Colon (tissue), 2 donors: ENCODE data around the gene MRC2.
"Not testable (repeated sequence)": the region's sequence is repeated elsewhere in the genome, so short reads cannot be mapped to it uniquely, and the experiment has no call there.

ENCODE experiments used
- FAIRE-seq: peaks from 2 replicates; lab custom pipeline; 2012; peaks lifted over from hg19 to GRCh38; lab: Jason Lieb, UNC
- donor health status: control.
- donor health status: control.

Gene MRC2

GRCh38 chr17:62627219-62627903 lies at the start of gene MRC2:
MRC2 (plus strand) TSS chr17:62627670; CDS start chr17:62627803, 133 bp downstream.
- FAIRE-seq = no peak

- FAIRE-seq = no peak
These were observed 48.5 kb upstream of the MRC2 start for GRCh38 chr17:62578757-62579487.

DNA sequence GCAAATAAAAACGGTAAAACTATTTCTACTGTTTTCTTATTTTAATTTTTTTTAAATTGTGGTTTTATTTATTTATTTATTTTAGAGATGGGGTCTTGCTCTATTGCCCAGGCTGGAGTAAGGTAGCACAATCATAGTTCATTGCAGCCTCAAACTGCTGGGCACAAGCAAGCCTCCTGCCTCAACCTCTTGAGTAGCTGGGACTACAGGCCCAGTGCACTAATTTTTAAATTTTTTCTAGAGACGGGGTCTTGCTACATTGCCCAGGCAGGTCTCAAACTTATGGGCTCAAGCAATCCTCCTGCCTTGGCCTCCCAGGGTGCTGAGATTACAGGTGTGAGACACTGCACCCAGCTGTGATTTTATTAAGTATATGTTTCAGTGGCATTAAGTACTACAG lies 46.5 kb upstream of the MRC2 start:
- no peak for FAIRE-seq

GRCh38 chr17:62581764-62582163 lies 45.7 kb upstream of the MRC2 start:
- FAIRE-seq = no peak

DNA sequence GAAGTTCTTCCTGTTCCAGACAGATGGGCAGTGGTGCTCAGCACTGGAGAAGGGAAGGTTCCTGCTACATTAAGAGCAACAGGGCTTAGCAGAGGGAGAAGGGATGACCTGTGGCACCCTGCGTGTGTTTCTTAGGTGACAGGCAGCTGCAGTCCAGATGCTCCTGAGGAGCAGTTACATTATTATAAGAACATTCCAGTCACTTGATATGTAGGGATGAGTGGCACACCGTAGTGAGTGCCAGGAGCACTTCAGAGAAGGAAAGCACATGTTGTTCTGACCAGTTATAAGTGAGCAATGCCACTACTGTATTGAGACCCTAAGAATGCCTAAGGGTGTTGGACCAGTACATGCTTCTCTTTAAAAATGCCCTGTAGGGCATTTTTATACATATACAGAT lies 39.9 kb upstream of the MRC2 start:
- no peak for FAIRE-seq

DNA sequence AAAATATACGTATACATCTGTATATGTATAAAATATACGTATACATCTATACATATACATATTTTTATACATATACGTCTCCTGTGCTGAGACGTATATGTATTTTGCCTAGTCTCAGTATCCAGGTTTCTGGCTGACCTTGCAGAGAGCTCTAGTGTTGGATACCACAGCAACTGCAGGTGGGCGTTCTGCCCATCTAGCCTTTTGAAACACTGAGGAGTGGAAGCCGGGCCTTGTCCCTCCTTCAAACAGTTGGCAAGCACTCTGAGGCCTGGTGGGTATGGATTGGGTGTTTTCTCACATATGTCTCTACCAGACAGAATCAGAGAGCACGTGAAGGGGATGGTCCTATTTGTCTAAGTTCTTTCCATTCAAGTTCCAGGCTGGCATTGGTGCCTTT lies 39.4 kb upstream of the MRC2 start:
- FAIRE-seq = no peak

- no peak for FAIRE-seq
These were observed 36.1 kb upstream of the MRC2 start for GRCh38 chr17:62591333-62591732.

GRCh38 chr17:62591822-62592221 lies 35.6 kb upstream of the MRC2 start:
- FAIRE-seq = not testable (repeated sequence)

DNA sequence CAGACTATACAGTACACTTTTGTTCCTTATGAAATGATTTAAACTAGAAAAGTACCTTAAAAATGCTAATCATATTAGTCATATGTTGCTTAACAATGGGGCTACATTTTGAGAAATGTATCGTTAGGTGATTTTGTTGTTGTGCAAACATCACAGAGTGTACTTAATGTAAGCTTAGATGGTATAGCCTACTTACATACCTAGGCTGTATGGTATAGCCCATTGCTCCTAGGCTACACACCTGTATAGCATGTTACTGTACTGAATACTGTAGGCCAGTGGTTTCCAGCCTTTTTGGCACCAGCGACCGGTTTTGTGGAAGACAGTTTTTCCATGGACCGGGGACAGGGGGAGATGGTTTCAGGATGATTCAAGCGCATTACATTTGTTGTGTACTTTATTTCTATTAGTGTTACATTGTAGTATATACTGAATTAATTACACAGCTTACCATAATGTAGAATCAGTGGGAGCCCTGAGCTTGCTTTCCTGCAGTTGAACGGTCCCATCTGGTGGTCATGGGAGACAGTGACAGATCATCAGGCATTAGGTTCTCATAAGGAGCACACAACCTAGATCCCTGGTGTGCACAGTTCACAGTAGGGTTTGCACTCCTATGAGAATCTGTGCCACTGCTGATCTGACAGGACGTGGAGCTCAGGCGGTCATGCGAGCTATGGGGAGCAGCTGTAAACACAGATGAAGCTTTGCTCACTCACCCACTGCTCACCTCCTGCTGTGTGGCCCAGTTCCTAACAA lies 35.0 kb upstream of the MRC2 start:
- FAIRE-seq = no peak

GRCh38 chr17:62595484-62595883 lies 32.0 kb upstream of the MRC2 start:
- FAIRE-seq = no peak

DNA sequence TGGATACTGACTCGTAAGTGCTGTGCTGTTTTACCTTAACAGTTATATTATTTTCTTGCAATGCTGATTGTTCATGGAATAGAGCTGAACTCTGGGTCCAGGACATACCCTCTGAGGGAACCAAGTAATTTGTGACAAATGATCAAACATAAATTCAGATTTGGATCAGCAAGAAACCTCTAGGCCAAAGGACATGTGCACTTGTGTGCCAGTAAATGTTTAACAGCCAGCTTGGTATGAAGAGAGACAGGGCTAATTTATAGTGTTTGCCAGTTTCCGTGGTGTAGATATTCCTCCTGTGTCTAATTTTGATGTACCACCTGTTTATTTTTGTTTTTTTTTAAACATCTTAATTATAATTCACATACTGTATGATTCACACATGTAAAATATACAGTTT lies 30.8 kb upstream of the MRC2 start:
- FAIRE-seq = no peak

DNA sequence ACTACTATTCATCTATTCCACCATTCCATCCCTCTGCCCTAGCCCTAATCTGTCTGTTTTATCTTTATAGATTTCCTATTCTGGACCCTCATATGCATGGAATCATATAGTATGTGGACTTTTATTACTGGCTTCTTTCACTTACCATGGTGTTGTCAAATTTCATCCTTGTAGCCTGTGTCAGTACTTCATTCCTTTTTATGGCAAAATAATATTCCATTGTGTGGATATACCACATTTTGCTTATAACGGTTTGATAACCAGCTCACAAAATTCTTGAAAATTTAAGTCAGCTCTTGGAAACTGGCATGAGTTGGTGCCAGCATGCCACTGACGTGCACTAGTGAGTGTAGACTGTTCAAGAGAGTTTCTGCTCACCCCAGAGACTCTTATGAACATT lies 30.3 kb upstream of the MRC2 start:
- FAIRE-seq = no peak

- no peak for FAIRE-seq
These were observed 29.6 kb upstream of the MRC2 start for GRCh38 chr17:62597920-62598319.

GRCh38 chr17:62599964-62600657 lies 27.4 kb upstream of the MRC2 start:
- FAIRE-seq = no peak

DNA sequence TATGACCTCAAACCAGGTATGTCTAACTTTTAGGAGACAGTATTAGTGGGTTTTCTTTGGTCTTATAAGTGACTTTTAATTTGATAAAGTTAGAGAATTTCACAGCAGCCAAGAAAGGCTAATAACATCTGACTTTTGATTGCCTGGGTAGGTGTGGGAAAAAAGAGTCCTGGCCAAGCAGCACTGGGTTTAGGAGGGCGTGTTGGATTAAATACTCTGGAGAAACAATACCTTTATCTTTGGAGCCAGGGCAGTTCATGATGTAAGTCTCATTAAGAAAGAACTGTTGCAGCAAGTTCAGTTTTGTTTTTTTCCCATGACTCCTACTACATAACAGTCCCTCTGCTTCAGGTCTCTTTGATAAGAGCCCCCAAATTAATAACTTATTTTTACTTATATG lies 26.7 kb upstream of the MRC2 start:
- FAIRE-seq = no peak

DNA sequence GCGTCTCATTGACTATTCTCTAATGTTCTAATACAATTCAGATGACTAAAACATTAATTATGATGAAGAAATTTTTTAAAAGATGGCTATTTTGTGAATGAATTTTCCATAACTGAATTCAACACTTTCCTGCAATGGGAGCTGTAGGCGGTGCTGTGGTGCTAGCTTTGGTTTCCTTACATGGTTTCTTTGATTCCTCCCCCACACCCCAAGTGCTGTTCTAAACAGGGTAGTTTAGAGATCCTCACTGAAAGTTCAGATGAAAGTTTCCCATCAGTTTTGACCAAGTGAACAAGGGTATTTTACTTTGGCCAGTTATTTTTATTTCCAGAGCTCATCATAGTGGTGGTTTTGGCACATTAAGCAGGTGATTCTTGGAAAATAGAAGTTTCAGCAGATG lies 26.0 kb upstream of the MRC2 start:
- no peak for FAIRE-seq

DNA sequence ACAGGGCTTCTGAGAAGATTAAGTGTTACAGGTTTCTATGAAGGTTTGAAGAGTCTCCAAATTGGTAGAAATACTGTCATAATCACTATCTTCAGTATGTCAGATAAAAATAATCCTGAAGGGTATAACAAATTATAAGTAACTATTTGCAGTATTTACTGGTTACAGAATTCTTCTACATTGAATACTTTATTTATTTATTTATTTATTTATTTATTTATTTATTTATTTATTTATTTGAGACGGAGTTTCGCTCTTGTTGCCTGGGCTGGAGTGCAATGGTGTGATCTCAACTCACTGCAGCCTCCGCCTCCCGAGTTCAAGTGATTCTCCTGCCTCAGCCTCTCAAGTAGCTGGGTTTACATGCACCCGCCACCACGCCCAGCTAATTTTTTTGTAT lies 23.7 kb upstream of the MRC2 start:
- not testable (repeated sequence) for FAIRE-seq

DNA sequence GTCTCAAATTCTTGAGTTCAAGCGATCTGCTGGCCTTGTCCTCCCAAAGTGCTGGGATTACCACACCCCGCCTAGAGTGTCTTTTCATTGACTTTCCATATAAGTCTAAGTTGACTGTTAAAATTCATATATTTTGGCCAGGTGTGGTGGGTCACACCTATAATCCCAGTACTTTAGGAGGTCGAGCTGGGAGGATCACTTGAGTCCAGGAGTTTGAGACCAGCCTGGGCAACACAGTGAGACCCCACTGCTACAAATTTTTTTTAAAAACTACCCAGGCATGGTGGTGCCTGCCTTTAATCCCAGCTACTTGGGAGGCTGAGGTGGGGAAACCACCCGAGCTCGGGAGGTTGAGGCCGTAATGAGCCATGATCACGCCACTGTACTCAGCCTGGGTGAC lies 21.9 kb upstream of the MRC2 start:
- FAIRE-seq = no peak

DNA sequence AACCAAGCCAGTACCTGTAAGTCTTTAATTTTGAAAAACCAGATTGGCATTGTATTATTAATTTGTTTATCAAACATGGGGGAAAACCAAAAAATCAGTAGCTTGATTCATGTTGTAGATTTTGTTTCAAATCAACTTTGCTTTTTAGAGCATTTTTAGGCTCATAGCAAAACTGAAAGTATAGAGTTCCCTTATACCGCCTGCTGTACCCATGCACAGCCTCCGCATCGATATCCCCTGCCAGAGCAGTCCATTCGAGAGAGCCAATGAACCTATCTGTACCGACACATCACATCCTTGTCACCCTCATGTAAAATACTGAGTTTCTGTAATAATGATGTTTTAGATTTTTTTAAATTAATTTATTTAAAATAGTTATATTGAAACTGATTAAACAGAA lies 16.2 kb upstream of the MRC2 start:
- no peak for FAIRE-seq

GRCh38 chr17:62611728-62612127 lies 15.7 kb upstream of the MRC2 start:
- FAIRE-seq = no peak

DNA sequence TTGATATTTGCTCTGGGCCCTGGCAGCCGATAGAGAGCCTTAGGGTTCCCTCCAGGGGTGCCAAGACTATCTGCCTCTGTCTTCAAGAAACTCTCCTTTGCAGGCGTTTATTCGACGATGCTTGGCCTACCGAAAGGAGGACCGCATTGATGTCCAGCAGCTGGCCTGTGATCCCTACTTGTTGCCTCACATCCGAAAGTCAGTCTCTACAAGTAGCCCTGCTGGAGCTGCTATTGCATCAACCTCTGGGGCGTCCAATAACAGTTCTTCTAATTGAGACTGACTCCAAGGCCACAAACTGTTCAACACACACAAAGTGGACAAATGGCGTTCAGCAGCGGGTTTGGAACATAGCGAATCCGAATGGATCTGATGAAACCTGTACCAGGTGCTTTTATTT lies 15.2 kb upstream of the MRC2 start:
- not testable (repeated sequence) for FAIRE-seq

DNA sequence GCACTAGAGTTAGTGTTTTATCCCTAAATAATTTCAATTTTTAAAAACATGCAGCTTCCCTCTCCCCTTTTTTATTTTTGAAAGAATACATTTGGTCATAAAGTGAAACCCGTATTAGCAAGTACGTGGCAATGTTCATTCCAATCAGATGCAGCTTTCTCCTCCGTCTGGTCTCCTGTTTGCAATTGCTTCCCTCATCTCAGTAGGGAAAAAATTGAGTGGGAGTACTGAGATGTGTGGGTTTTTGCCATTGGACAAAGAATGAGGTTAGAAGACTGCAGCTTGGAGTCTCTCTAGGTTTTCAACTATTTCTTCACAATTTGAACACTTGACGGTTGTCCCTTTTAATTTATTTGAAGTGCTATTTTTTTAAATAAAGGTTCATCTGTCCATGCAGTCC lies 14.4 kb upstream of the MRC2 start:
- FAIRE-seq = not testable (repeated sequence)

DNA sequence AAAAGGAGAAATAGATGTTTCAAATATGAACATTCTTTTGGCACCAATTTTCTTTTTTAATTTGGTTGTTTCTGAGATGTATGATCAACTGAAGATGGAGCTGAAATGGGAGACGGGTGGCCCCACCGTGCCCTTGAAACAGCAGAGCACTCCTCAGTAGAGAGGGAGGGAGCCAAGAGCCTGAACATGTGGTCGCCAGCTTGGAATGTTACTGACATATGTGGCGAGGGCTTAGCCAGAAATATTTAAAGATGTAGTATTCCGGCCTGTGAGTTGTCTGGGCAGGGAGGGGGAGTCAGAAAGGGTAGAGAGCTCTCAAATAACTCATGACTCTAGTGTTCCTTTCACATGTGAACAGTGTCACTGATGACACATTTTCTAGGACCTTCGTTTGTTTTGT lies 13.3 kb upstream of the MRC2 start:
- FAIRE-seq = no peak
